HCT116 (cell line): ENCODE results near the gene CABLES1. TPM values are rescaled to one million over a fixed set of nuclear protein-coding genes. Genes with fewer than 3 reads are reported as not detected.

ENCODE experiments used
- ATAC-seq: fragments of 200-7000 bp; cut with Tn5 transposase; 2 replicates; pipeline ENCODE4 v1.9.1; 2020; ENCODE audit warnings: mild to moderate bottlenecking, moderate library complexity
- BruUV-seq: library from RNA; stranded (reverse); fragments of 400-500 nt; replicated peaks from 2 replicates; lab custom pipeline; 2021; lab: Mats Ljungman, UMichigan
- CTCF ChIA-PET: fragments of 300-600 bp; sonication (Branson Sonifier 250); formaldehyde crosslinking; loops from one replicate; lab custom pipeline; 2021; ENCODE audit warnings: antibody characterized with exemption; lab: Charles Lee
- POLR2A ChIA-PET: fragments of 300-600, 350-600 bp; sonication (Branson Sonifier 250); formaldehyde crosslinking; loops from one replicate; lab custom pipeline; 2021; ENCODE audit warnings: antibody characterized with exemption; lab: Charles Lee
- RAD21 ChIA-PET, 2 experiments: fragments of 300-600 bp; sonication (Branson Sonifier 250); formaldehyde crosslinking; loops; one replicate each; lab custom pipeline; 2023; ENCODE audit warnings: low total read pairs in 2 of 2; ENCODE audit not compliant: uncharacterized antibody in 2 of 2, unreplicated experiment in 2 of 2, low non-redundant PET in 1 of 2; lab: Charles Lee
- DNase-seq: peaks from one replicate; pipeline ENCODE4 v3.0.0-alpha.2; 2010; ENCODE audit warnings: low read depth, low spot score
- H2AFZ ChIP-seq: fragments of 200-600 bp; shearing (Covaris generic), sonication (generic); 2 replicates; pipeline ENCODE4 v1.6.1; 2017; ENCODE audit warnings: low read depth, mixed run types, mixed read lengths, antibody characterized with exemption, low read length; ENCODE audit not compliant: poor library complexity, severe bottlenecking
- H3K27ac ChIP-seq: 2 replicates; pipeline ENCODE4 v1.5.1; 2012; ENCODE audit warnings: low read depth, low read length
- H3K27me3 ChIP-seq: fragments of 200-600 bp; sonication (generic); 2 replicates; pipeline ENCODE4 v1.6.1; 2016; ENCODE audit warnings: mixed run types, low read length, mixed read lengths; ENCODE audit not compliant: insufficient read depth
- H3K36me3 ChIP-seq, 2 experiments: fragments of 200-500 bp in 1 of 2; fragments of 200-600 bp in 1 of 2; sonication (Bioruptor generic) in 1 of 2; sonication (generic) in 1 of 2; 2 replicates each; pipeline versions ENCODE4 v1.5.1 to v1.6.1; 2014 to 2016; ENCODE audit warnings: low read length in 2 of 2, inconsistent platforms in 1 of 2, mixed read lengths in 1 of 2, mixed run types in 1 of 2; ENCODE audit not compliant: insufficient read depth in 2 of 2, control insufficient read depth in 1 of 2
- H3K4me1 ChIP-seq, 2 experiments: fragments of 200-600 bp in 1 of 2; sonication (generic) in 1 of 2; 2 replicates each; pipeline versions ENCODE4 v1.5.1 to v1.6.1; 2012 to 2017; ENCODE audit warnings: low read length in 2 of 2, inconsistent platforms in 1 of 2, mild to moderate bottlenecking in 1 of 2, mixed read lengths in 1 of 2, mixed run types in 1 of 2, moderate library complexity in 1 of 2; ENCODE audit not compliant: insufficient read depth in 2 of 2, control insufficient read depth in 1 of 2
- H3K4me2 ChIP-seq: fragments of 200-600 bp; sonication (generic); 2 replicates; pipeline ENCODE4 v1.6.1; 2017; ENCODE audit warnings: mixed run types, low read length, mixed read lengths
- H3K4me3 ChIP-seq, 2 experiments: fragments of 200-600 bp in 1 of 2; sonication (generic) in 1 of 2; replicated peaks in 1 of 2; 2 replicates each; pipeline ENCODE4 v1.5.1; 2011 to 2016; ENCODE audit warnings: low read length in 2 of 2, control low read depth in 1 of 2, low read depth in 1 of 2, mild to moderate bottlenecking in 1 of 2, mixed read lengths in 1 of 2, mixed run types in 1 of 2
- H3K79me2 ChIP-seq: fragments of 200-600 bp; sonication (generic); 2 replicates; pipeline ENCODE4 v1.6.1; 2017; ENCODE audit warnings: mild to moderate bottlenecking, mixed run types, low read length, moderate library complexity, mixed read lengths; ENCODE audit not compliant: insufficient read depth
- H3K9ac ChIP-seq: fragments of 200-600 bp; sonication (generic); 2 replicates; pipeline ENCODE4 v1.6.1; 2016; ENCODE audit warnings: low read length, mixed read lengths
- H3K9me2 ChIP-seq: fragments of 200-600 bp; sonication (generic), shearing (Covaris generic); 2 replicates; pipeline ENCODE4 v1.6.1; 2017; ENCODE audit warnings: mixed run types, mild to moderate bottlenecking, moderate library complexity; ENCODE audit not compliant: insufficient read depth
- H3K9me3 ChIP-seq, 2 experiments: fragments of 200-500 bp in 1 of 2; fragments of 200-600 bp in 1 of 2; sonication (Bioruptor generic) in 1 of 2; sonication (generic) in 1 of 2; 2 replicates each; pipeline ENCODE4 v1.6.1; 2014 to 2017; ENCODE audit warnings: low read length in 2 of 2, mixed read lengths in 2 of 2, inconsistent platforms in 1 of 2, low read depth in 1 of 2, mild to moderate bottlenecking in 1 of 2, mixed run types in 1 of 2, moderate library complexity in 1 of 2; ENCODE audit not compliant: control insufficient read depth in 1 of 2, insufficient read depth in 1 of 2
- H4K20me1 ChIP-seq: fragments of 200-600 bp; sonication (generic), shearing (Covaris generic); 2 replicates; pipeline ENCODE4 v1.6.1; 2017; ENCODE audit warnings: mixed run types, mild to moderate bottlenecking, moderate library complexity; ENCODE audit not compliant: insufficient read depth
- EGR1 ChIP-seq: IDR thresholded peaks from 2 replicates; pipeline ENCODE4 v1.6.1; 2012; ENCODE audit warnings: low read depth
- FOSL1 ChIP-seq: IDR thresholded peaks from 2 replicates; pipeline ENCODE4 v1.6.1; 2012; ENCODE audit warnings: low read depth
- RAD21 ChIP-seq: IDR thresholded peaks from 2 replicates; pipeline ENCODE4 v1.6.1; 2012; ENCODE audit warnings: low read depth, mild to moderate bottlenecking
- TCF7L2 ChIP-seq: IDR thresholded peaks from 2 replicates; pipeline ENCODE4 v1.7.0; 2011; ENCODE audit warnings: borderline replicate concordance, inconsistent platforms; ENCODE audit not compliant: insufficient read depth, insufficient read length; ENCODE audit errors: extremely low read depth
- ZNF274 ChIP-seq: fragments of 200-500 bp; sonication (Bioruptor generic); IDR thresholded peaks from 2 replicates; pipeline ENCODE4 v1.6.1; 2014; ENCODE audit warnings: mild to moderate bottlenecking, low read depth, low read length, inconsistent platforms
- intact Hi-C: fragments of 100-400 bp; cut with micrococcal nuclease; formaldehyde crosslinking; loops from 2 replicates; pipeline ENCODE4 v1.10.0; 2022
- total RNA-seq: library from RNA; stranded (reverse); gene quantifications from one replicate; pipeline ENCODE4 v1.2.1, GENCODE V29; 2021; ENCODE audit not compliant: unreplicated experiment
- TF ChIP-seq, protein P1 (sequence below), 3 experiments: fragments of 200-600 bp in 1 of 3; sonication (generic) in 1 of 3; IDR thresholded peaks in 2 of 3; conservative IDR thresholded peaks in 1 of 3; 2 replicates each; pipeline ENCODE4 v1.5.1; 2012 to 2017; ENCODE audit warnings: low read depth in 2 of 3, low read length in 2 of 3, antibody characterized with exemption in 1 of 3, borderline replicate concordance in 1 of 3, control low read depth in 1 of 3, mild to moderate bottlenecking in 1 of 3, mixed read lengths in 1 of 3, mixed run types in 1 of 3, moderate library complexity in 1 of 3; ENCODE audit not compliant: insufficient read depth in 1 of 3

The CABLES1 gene
- total RNA-seq, 1 experiment from 2014 or later: 7.7 TPM

DNA sequence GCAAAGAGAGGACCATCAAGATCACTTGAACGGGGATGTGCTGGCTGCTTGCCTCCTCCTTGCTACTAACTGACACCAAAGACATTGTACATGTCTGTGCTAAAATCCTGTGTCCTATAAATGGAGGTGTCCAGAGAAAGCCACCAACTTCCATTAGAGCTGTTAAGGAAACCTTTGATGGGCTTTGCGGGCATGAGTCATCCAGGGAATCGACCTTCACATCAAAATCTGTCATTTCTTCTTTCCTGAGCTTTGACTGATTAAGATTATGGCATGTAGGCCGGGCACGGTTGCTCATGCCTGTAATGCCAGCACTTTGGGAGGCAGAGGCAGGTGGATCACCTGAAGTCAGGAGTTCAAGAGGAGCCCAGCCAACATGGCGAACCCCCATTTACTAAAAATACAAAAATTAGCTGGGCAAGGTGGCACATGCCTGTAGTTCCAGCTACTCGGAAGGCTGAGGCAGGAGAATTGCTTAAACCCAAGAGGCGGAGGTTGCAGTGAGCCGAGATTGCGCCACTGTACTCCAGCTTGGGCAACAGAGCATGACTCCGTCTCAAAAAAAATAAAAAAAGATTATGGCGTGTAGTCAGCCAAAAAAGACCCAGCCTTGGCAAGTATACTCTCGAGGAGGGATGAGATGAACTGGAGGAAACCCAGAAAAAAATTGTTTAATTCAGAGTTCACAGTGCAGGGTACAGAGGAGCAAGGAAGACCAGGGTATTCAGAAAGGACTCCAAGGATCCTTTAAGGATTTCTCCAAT is 115.8 kb downstream of the CABLES1 start:
- no peak overlapping the region for H3K4me2 ChIP-seq
- H2AFZ ChIP-seq: no peak overlapping the region
- no peak overlapping the region for H3K9ac ChIP-seq
- ATAC-seq: no peak
- no peaks in the 10 kb centered on the region for H3K79me2 ChIP-seq
- BruUV-seq: no TSS peak
- POLR2A ChIA-PET: no interaction called here
- CTCF ChIA-PET: no interaction called here
- H3K27ac ChIP-seq: no peak overlapping the region
- RAD21 ChIA-PET: no interaction called here
- TF ChIP-seq, protein P1, sequence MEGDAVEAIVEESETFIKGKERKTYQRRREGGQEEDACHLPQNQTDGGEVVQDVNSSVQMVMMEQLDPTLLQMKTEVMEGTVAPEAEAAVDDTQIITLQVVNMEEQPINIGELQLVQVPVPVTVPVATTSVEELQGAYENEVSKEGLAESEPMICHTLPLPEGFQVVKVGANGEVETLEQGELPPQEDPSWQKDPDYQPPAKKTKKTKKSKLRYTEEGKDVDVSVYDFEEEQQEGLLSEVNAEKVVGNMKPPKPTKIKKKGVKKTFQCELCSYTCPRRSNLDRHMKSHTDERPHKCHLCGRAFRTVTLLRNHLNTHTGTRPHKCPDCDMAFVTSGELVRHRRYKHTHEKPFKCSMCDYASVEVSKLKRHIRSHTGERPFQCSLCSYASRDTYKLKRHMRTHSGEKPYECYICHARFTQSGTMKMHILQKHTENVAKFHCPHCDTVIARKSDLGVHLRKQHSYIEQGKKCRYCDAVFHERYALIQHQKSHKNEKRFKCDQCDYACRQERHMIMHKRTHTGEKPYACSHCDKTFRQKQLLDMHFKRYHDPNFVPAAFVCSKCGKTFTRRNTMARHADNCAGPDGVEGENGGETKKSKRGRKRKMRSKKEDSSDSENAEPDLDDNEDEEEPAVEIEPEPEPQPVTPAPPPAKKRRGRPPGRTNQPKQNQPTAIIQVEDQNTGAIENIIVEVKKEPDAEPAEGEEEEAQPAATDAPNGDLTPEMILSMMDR (IDR thresholded peaks at IDR 0.05 in 2 of 3, conservative IDR thresholded peaks at IDR 0.05 in 1 of 3; ENCODE audit: borderline replicate concordance in 1 of 3, insufficient read depth in 1 of 3, low read depth in 2 of 3, low read length in 2 of 3): no peak
- no peak for TF ChIP-seq ZNF274
- TF ChIP-seq FOSL1: no peak
- TF ChIP-seq TCF7L2: peak; percentile 81
- no peak for TF ChIP-seq RAD21
- TF ChIP-seq EGR1: no peak
- no peaks in the 10 kb centered on the region for H3K27me3 ChIP-seq
- 0 out of 4 replicates have a peak, but pooled peaks cover 0 to 3% of the 10 kb centered on the region in 2 experiments for H3K9me3 ChIP-seq
- intact Hi-C loops: no loop called here
- no peaks in the 10 kb centered on the region for H4K20me1 ChIP-seq
- 0 out of 4 replicates have a peak, but pooled peaks cover 0 to 2% of the 10 kb centered on the region in 2 experiments for H3K36me3 ChIP-seq
- no peak for DNase-seq
- peaks cover 0 to 9% of the 10 kb centered on the region in 2 experiments; a peak in 1 of 4 replicates for H3K4me1 ChIP-seq
- H3K4me3 ChIP-seq: no peak overlapping the region
- H3K9me2 ChIP-seq: no peaks in the 10 kb centered on the region
